Body of pancreas (tissue), 4 donors: ENCODE data around the gene PRR27.

ENCODE experiments used
- POLR2A ChIP-seq, 3 donors: fragments of 450-650 bp; IDR thresholded peaks; one replicate each; pipeline ENCODE4 v1.6.1; 2016; ENCODE audit warnings: antibody characterized with exemption in 3 of 3, mild to moderate bottlenecking in 2 of 3
- TF ChIP-seq, protein P1 (sequence below), 7 experiments: fragments of 450-650 bp in 4 of 7; fragments of 200-600 bp in 3 of 7; sonication (generic) in 3 of 7; IDR thresholded peaks; one replicate each; pipeline ENCODE4 v1.5.1; 2016 to 2019; ENCODE audit warnings: antibody characterized with exemption in 7 of 7

DNA sequence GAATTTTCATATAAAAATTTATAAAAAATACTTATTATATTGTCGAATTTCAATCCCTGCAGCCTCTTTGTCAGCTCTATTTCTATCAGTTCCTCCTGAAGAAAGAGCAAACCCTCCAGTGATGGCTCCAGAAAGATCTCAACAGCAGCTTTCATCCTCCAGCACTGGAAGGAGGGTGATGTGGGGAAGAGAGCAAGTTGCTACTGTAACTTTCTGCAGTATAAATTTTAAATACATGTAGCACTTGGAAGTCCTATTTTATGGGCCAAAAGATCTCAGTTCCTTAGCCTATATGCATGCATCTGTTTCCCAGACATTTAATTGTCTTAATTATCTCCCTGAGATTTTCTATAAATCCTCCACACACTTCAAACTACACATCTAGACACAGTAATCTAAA, 27.8 kb downstream of the PRR27 start:
- TF ChIP-seq, protein P1, sequence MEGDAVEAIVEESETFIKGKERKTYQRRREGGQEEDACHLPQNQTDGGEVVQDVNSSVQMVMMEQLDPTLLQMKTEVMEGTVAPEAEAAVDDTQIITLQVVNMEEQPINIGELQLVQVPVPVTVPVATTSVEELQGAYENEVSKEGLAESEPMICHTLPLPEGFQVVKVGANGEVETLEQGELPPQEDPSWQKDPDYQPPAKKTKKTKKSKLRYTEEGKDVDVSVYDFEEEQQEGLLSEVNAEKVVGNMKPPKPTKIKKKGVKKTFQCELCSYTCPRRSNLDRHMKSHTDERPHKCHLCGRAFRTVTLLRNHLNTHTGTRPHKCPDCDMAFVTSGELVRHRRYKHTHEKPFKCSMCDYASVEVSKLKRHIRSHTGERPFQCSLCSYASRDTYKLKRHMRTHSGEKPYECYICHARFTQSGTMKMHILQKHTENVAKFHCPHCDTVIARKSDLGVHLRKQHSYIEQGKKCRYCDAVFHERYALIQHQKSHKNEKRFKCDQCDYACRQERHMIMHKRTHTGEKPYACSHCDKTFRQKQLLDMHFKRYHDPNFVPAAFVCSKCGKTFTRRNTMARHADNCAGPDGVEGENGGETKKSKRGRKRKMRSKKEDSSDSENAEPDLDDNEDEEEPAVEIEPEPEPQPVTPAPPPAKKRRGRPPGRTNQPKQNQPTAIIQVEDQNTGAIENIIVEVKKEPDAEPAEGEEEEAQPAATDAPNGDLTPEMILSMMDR (IDR thresholded peaks at IDR 0.05): no peak
- TF ChIP-seq POLR2A (IDR thresholded peaks at IDR 0.05): no peak
